CD4-positive, alpha-beta T cell treated with Interleukin-10 for 1 hour (primary cell): ENCODE results near the gene C7orf25.

Source experiments
- DNase-seq: peaks from one replicate; pipeline ENCODE4 v3.0.0-alpha.2; 2020

Gene C7orf25

DNA sequence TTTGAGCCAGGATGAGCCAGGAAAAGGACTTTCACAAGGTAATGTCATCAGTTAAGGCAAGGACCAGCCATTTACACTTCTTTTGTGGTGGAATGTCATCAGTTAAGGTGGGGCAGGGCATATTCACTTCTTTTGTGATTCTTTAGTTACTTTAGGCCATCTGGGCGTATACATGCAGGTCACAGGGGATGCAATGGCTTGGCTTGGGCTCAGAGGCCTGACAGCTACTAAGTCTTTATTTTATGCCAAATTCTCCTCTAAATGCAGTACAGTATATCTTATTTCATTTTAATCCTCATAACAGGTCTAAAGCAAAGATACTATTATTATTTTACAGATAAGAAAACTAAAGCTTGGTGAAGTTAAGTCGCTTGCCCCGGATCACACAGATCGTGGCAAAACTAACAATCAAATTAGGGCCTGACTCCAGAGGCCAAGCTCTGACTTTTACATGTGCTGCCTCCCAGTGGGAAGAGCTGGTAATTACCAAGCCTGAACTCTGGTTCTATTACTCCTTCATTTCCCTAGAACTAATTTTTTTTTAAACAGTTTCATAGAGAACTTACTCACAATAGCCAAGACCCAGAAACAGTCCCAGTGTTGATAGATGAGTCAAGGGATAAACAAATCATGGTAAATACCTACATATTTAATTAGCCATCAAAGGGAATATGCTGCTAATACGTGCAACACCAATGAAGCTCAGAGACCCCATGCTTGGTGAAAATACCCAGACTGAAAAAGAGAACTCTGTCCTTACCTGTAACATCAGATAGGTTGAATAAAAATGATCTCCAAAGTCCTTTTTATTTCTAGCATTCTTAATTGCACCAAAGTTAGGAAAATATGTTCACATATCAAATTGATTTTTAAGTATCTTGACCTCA is 35.4 kb downstream of the C7orf25 start:
- DNase-seq: peak; percentile 51

- no peak for DNase-seq
Measured at GRCh38 chr7:42869131-42870020, 42.5 kb downstream of the C7orf25 start.

GRCh38 chr7:42868480-42868879 is 43.4 kb downstream of the C7orf25 start:
- DNase-seq: no peak
